Prostate gland (tissue), 2 donors: Measurements from ENCODE around the gene ADGB.

ENCODE experiments used
- CTCF ChIP-seq, 4 experiments: fragments of 200-600 bp in 2 of 4; fragments of 450-650 bp in 2 of 4; sonication (generic) in 2 of 4; IDR thresholded peaks; 1 replicate in 3 of 4; 2 replicates in 1 of 4; pipeline ENCODE4 v1.5.1; 2016 to 2019; ENCODE audit warnings: antibody characterized with exemption in 4 of 4, mild to moderate bottlenecking in 2 of 4, moderate library complexity in 2 of 4
- POLR2A ChIP-seq: fragments of 450-650 bp; IDR thresholded peaks from one replicate; pipeline ENCODE4 v1.6.1; 2016; ENCODE audit warnings: antibody characterized with exemption, mild to moderate bottlenecking

GRCh38 chr6:146805546-146806325, 207.0 kb downstream of the ADGB start:
- TF ChIP-seq POLR2A (no peak), CTCF (IDR thresholded peaks at IDR 0.05) (no peak)
